OCI-LY7 (cell line): Measurements from ENCODE around the gene MACO1. TPM values are rescaled to one million over a fixed set of nuclear protein-coding genes. Genes with fewer than 3 reads are reported as not detected.

Experiments used
- BruUV-seq: library from RNA; stranded (reverse); fragments of 400-500 nt; replicated peaks from 2 replicates; lab custom pipeline; 2021; lab: Mats Ljungman, UMichigan
- CTCF ChIA-PET: fragments of 300-600 bp; sonication (Branson Sonifier 250); formaldehyde crosslinking; loops from one replicate; lab custom pipeline; 2022; ENCODE audit warnings: antibody characterized with exemption; ENCODE audit not compliant: unreplicated experiment; lab: Charles Lee
- POLR2A ChIA-PET: fragments of 300-600 bp; sonication (Branson Sonifier 250); formaldehyde crosslinking; loops from one replicate; lab custom pipeline; 2022; ENCODE audit warnings: antibody characterized with exemption; lab: Charles Lee
- DNase-seq: peaks from one replicate; pipeline ENCODE4 v3.0.0-alpha.2; 2015; ENCODE audit warnings: low spot score
- H2AFZ ChIP-seq: fragments of 200-600 bp; sonication (generic), shearing (Covaris generic); 2 replicates; pipeline ENCODE4 v1.6.1; 2014; ENCODE audit warnings: mild to moderate bottlenecking, antibody characterized with exemption, low read length, moderate library complexity
- H3K27ac ChIP-seq: fragments of 200-600 bp; sonication (generic); 2 replicates; pipeline ENCODE4 v1.5.1; 2014; ENCODE audit warnings: mixed run types, low read depth, mild to moderate bottlenecking, moderate library complexity, low read length, inconsistent platforms; ENCODE audit not compliant: poor library complexity, severe bottlenecking
- H3K36me3 ChIP-seq: fragments of 200-600 bp; sonication (generic); 2 replicates; pipeline ENCODE4 v1.6.1; 2014; ENCODE audit warnings: mild to moderate bottlenecking, antibody characterized with exemption, low read length, moderate library complexity, mixed read lengths; ENCODE audit not compliant: insufficient read depth
- H3K4me1 ChIP-seq: fragments of 200-600 bp; sonication (generic); 2 replicates; pipeline ENCODE4 v1.5.1; 2014; ENCODE audit warnings: mild to moderate bottlenecking, low read length; ENCODE audit not compliant: insufficient read depth, poor library complexity, severe bottlenecking
- H3K4me2 ChIP-seq: fragments of 200-600 bp; sonication (generic); 2 replicates; pipeline ENCODE4 v1.6.1; 2014; ENCODE audit warnings: mild to moderate bottlenecking, low read length
- H3K4me3 ChIP-seq: fragments of 200-600 bp; sonication (generic); 2 replicates; pipeline ENCODE4 v1.5.1; 2014; ENCODE audit warnings: mild to moderate bottlenecking, low read depth, low read length; ENCODE audit not compliant: poor library complexity, severe bottlenecking
- H3K79me2 ChIP-seq: fragments of 200-600 bp; sonication (generic); 2 replicates; pipeline ENCODE4 v1.6.1; 2016; ENCODE audit warnings: low read depth, mild to moderate bottlenecking, low read length, moderate library complexity, mixed read lengths; ENCODE audit not compliant: insufficient read depth
- H3K9me2 ChIP-seq: fragments of 200-600 bp; sonication (generic); 2 replicates; pipeline ENCODE4 v1.6.1; 2016; ENCODE audit warnings: mild to moderate bottlenecking, low read length, mixed read lengths; ENCODE audit not compliant: insufficient read depth
- H3K9me3 ChIP-seq: fragments of 200-600 bp; sonication (generic); 2 replicates; pipeline ENCODE4 v1.6.1; 2014; ENCODE audit warnings: mild to moderate bottlenecking, mixed run types, low read length, mixed read lengths
- H4K20me1 ChIP-seq: fragments of 200-600 bp; sonication (generic); 2 replicates; pipeline ENCODE4 v1.6.1; 2014; ENCODE audit warnings: mild to moderate bottlenecking, antibody characterized with exemption, low read length, moderate library complexity, mixed read lengths; ENCODE audit not compliant: insufficient read depth
- CTCF ChIP-seq: fragments of 200-600 bp; sonication (generic); conservative IDR thresholded peaks from 2 replicates; pipeline ENCODE4 v1.5.1; 2014; ENCODE audit warnings: mild to moderate bottlenecking, antibody characterized with exemption, low read length, moderate library complexity, mixed read lengths
- EZH2phosphoT487 ChIP-seq: fragments of 200-600 bp; sonication (generic); IDR thresholded peaks from 2 replicates; pipeline ENCODE4 v1.6.1; 2018; ENCODE audit warnings: low read depth, borderline replicate concordance, mild to moderate bottlenecking, mixed run types, antibody characterized with exemption, low read length, moderate library complexity, mixed read lengths
- intact Hi-C: fragments of 100-400 bp; cut with micrococcal nuclease; formaldehyde crosslinking; loops from one replicate; pipeline ENCODE4 v1.10.0; 2022; ENCODE audit not compliant: unreplicated experiment
- total RNA-seq, 2 experiments: library from RNA; depleted of rRNA in 1 of 2; stranded (reverse); fragments of >200 nt in 1 of 2; shearing (Covaris generic) in 1 of 2; gene quantifications; 2 replicates each; pipeline ENCODE4 v1.2.3, GENCODE V29; 2014 to 2022

Gene MACO1
- total RNA-seq, 2 experiments from 2014 or later, result 11.8 to 18.6 TPM

- no peak overlapping the region for H3K4me2 ChIP-seq
- no peak overlapping the region for H3K27ac ChIP-seq
- no peak for TF ChIP-seq EZH2phosphoT487
- no peak for TF ChIP-seq CTCF
- intact Hi-C loops, result loop anchor here (2.0 kb wide), 1 partner anchor 13 kb away; no protein-coding TSS in a partner anchor
- H3K9me2 ChIP-seq, result no peaks in the 10 kb centered on the region
- H3K4me3 ChIP-seq, result no peak overlapping the region
- no peaks in the 10 kb centered on the region for H4K20me1 ChIP-seq
- no peak overlapping the region for H2AFZ ChIP-seq
- H3K4me1 ChIP-seq, result no peaks in the 10 kb centered on the region
- ChIA-PET CTCF (no interaction called here), POLR2A (interaction anchor here (1.2 kb wide), 1 partner anchor 14 kb away, joined by 3 read pairs; no protein-coding TSS in a partner anchor)
- no peaks in the 10 kb centered on the region for H3K79me2 ChIP-seq
- no peak for DNase-seq
- no peaks in the 10 kb centered on the region for H3K36me3 ChIP-seq
- BruUV-seq, result no TSS peak
- no peaks in the 10 kb centered on the region for H3K9me3 ChIP-seq
Observed at GRCh38 chr1:25513666-25514065, 83.0 kb downstream of the MACO1 start.

GRCh38 chr1:25515033-25515432, 84.3 kb downstream of the MACO1 start:
- H3K9me2 ChIP-seq, result no peaks in the 10 kb centered on the region
- no peak overlapping the region for H3K4me3 ChIP-seq
- no peak for TF ChIP-seq EZH2phosphoT487
- no peak for TF ChIP-seq CTCF
- H3K4me2 ChIP-seq, result no peak overlapping the region
- intact Hi-C loops, result loop anchor here (2.0 kb wide), 1 partner anchor 14 kb away; no protein-coding TSS in a partner anchor
- DNase-seq, result no peak
- H3K36me3 ChIP-seq, result no peaks in the 10 kb centered on the region
- POLR2A ChIA-PET, result no interaction called here
- CTCF ChIA-PET, result no interaction called here
- H3K27ac ChIP-seq, result no peak overlapping the region
- H2AFZ ChIP-seq, result no peak overlapping the region
- H4K20me1 ChIP-seq, result no peaks in the 10 kb centered on the region
- no peaks in the 10 kb centered on the region for H3K79me2 ChIP-seq
- no TSS peak for BruUV-seq
- H3K9me3 ChIP-seq, result no peaks in the 10 kb centered on the region
- no peaks in the 10 kb centered on the region for H3K4me1 ChIP-seq

DNA sequence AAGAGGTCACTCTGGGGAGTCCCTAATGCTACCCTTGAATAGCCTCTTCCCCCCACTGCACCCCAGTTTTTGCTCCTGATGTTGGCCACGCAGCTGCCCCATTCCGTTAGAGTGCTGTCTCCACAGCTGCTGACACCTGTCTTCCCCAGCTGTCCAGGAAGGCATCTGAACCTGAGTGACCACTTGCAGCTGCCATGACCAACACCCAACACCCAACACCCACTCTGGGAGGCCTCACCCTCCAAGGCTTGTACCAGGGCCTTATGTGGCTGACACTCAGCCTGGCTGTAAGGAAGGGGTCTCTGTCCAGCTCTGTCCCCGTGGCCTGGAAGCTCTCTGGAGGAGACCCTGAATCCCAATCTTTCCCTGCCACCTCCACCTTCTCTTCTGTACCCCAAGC, 86.0 kb downstream of the MACO1 start:
- TF ChIP-seq EZH2phosphoT487, result no peak
- TF ChIP-seq CTCF, result no peak
- Histone ChIP-seq H3K4me2 (no peak overlapping the region), H3K9me2 (no peaks in the 10 kb centered on the region), H4K20me1 (no peaks in the 10 kb centered on the region), H3K79me2 (no peaks in the 10 kb centered on the region), H2AFZ (no peak overlapping the region), H3K4me3 (no peak overlapping the region), H3K27ac (no peak overlapping the region), H3K36me3 (no peaks in the 10 kb centered on the region), H3K9me3 (no peaks in the 10 kb centered on the region), H3K4me1 (peaks cover 4% of the 10 kb centered on the region)
- ChIA-PET CTCF (no interaction called here), POLR2A (no interaction called here)
- BruUV-seq, result no TSS peak
- DNase-seq, result no peak
- intact Hi-C loops, result no loop called here
